ENCODE results near the gene CTPS2.

GRCh38 chrX:16593801-16594200, 118.7 kb downstream of the CTPS2 start:
- TF ChIP-seq POLR2A (IDR thresholded peaks at IDR 0.05) (no peak), CTCF (IDR thresholded peaks at IDR 0.05) (no peak), POLR2AphosphoS5 (IDR thresholded peaks at IDR 0.05) (no peak), EP300 (IDR thresholded peaks at IDR 0.05; ENCODE audit: low read depth) (no peak)
